Mesenchymal stem cell (in vitro differentiated cells and primary cell): Measurements from ENCODE around the gene ANO3.

Source experiments
- DNase-seq: peaks from one replicate; pipeline ENCODE4 v3.0.0-alpha.2; 2013
- H2AFZ ChIP-seq: one replicate; pipeline ENCODE4 v1.6.1; 2013; ENCODE audit warnings: low read depth, mild to moderate bottlenecking, control low read depth, inconsistent platforms, low read length, moderate library complexity
- H2AK5ac ChIP-seq: 2 replicates; pipeline ENCODE4 v1.6.1; 2013; ENCODE audit warnings: low read length, moderate library complexity, mild to moderate bottlenecking, inconsistent platforms; ENCODE audit not compliant: severe bottlenecking
- H2BK120ac ChIP-seq: one replicate; pipeline ENCODE4 v1.6.1; 2013; ENCODE audit warnings: low read depth, mild to moderate bottlenecking, inconsistent platforms, low read length, moderate library complexity
- H2BK12ac ChIP-seq, 2 experiments: one replicate each; pipeline ENCODE4 v1.6.1; 2013; ENCODE audit warnings: inconsistent platforms in 2 of 2, low read length in 2 of 2, mild to moderate bottlenecking in 2 of 2, moderate library complexity in 2 of 2, control low read depth in 1 of 2
- H2BK15ac ChIP-seq: one replicate; pipeline ENCODE4 v1.6.1; 2013; ENCODE audit warnings: mild to moderate bottlenecking, low read depth, inconsistent platforms; ENCODE audit not compliant: poor library complexity, severe bottlenecking
- H2BK5ac ChIP-seq: 2 replicates; pipeline ENCODE4 v1.6.1; 2013; ENCODE audit warnings: low read depth, mild to moderate bottlenecking, low read length, control low read depth, inconsistent platforms; ENCODE audit not compliant: poor library complexity, severe bottlenecking
- H3K14ac ChIP-seq, 2 experiments: one replicate each; pipeline ENCODE4 v1.6.1; 2013; ENCODE audit warnings: inconsistent platforms in 2 of 2, low read length in 2 of 2, control low read depth in 1 of 2, mild to moderate bottlenecking in 1 of 2, moderate library complexity in 1 of 2
- H3K18ac ChIP-seq, 2 experiments: one replicate each; pipeline ENCODE4 v1.6.1; 2013; ENCODE audit warnings: inconsistent platforms in 2 of 2, low read length in 2 of 2, control low read depth in 1 of 2, low read depth in 1 of 2, mild to moderate bottlenecking in 1 of 2
- H3K23ac ChIP-seq, 2 experiments: one replicate each; pipeline ENCODE4 v1.6.1; 2013; ENCODE audit warnings: inconsistent platforms in 2 of 2, low read length in 2 of 2, mild to moderate bottlenecking in 2 of 2, moderate library complexity in 2 of 2, control low read depth in 1 of 2
- H3K27ac ChIP-seq: 2 replicates; pipeline ENCODE4 v1.5.1; 2013; ENCODE audit warnings: mild to moderate bottlenecking, moderate library complexity, low read length, control low read depth, inconsistent platforms; ENCODE audit not compliant: poor library complexity, severe bottlenecking
- H3K27me3 ChIP-seq, 2 experiments: 2 replicates each; pipeline versions ENCODE4 v1.6.1 to v1.7.0; 2013; ENCODE audit warnings: low read length in 2 of 2, mild to moderate bottlenecking in 2 of 2, moderate library complexity in 2 of 2, control low read depth in 1 of 2, inconsistent platforms in 1 of 2; ENCODE audit not compliant: control insufficient read depth in 1 of 2, insufficient read depth in 1 of 2
- H3K36me3 ChIP-seq, 2 experiments: 2 replicates each; pipeline versions ENCODE4 v1.6.1 to v1.7.0; 2013; ENCODE audit warnings: low read length in 2 of 2, control low read depth in 1 of 2, inconsistent platforms in 1 of 2, low read depth in 1 of 2, mild to moderate bottlenecking in 1 of 2; ENCODE audit not compliant: insufficient read depth in 2 of 2, control insufficient read depth in 1 of 2
- H3K4ac ChIP-seq, 2 experiments: one replicate each; pipeline ENCODE4 v1.6.1; 2013; ENCODE audit warnings: inconsistent platforms in 2 of 2, low read length in 2 of 2, mild to moderate bottlenecking in 2 of 2, moderate library complexity in 2 of 2, control low read depth in 1 of 2, low read depth in 1 of 2
- H3K4me1 ChIP-seq: 2 replicates; pipeline ENCODE4 v1.6.1; 2013; ENCODE audit warnings: low read depth, low read length, control low read depth; ENCODE audit not compliant: control insufficient read depth, insufficient read depth
- H3K4me2 ChIP-seq: 2 replicates; pipeline ENCODE4 v1.6.1; 2013; ENCODE audit warnings: low read length, mild to moderate bottlenecking, inconsistent platforms; ENCODE audit not compliant: poor library complexity, severe bottlenecking
- H3K4me3 ChIP-seq, 2 experiments: 2 replicates each; pipeline versions ENCODE4 v1.5.1 to v1.7.0; 2013; ENCODE audit warnings: low read length in 2 of 2, mild to moderate bottlenecking in 2 of 2, control low read depth in 1 of 2, low read depth in 1 of 2; ENCODE audit not compliant: insufficient read depth in 1 of 2
- H3K79me1 ChIP-seq: replicated peaks from 2 replicates; pipeline ENCODE4 v1.6.1; 2013; ENCODE audit warnings: mild to moderate bottlenecking, control low read depth, low read length, inconsistent platforms; ENCODE audit not compliant: poor library complexity, severe bottlenecking
- H3K9ac ChIP-seq: 2 replicates; pipeline ENCODE4 v1.7.0; 2013; ENCODE audit warnings: mild to moderate bottlenecking, low read length, moderate library complexity
- H3K9me3 ChIP-seq: 2 replicates; pipeline ENCODE4 v1.7.0; 2013; ENCODE audit warnings: mild to moderate bottlenecking, low read length; ENCODE audit not compliant: control insufficient read depth
- H4K8ac ChIP-seq: one replicate; pipeline ENCODE4 v1.6.1; 2013; ENCODE audit warnings: inconsistent platforms, mild to moderate bottlenecking, low read length, moderate library complexity
- H4K91ac ChIP-seq: one replicate; pipeline ENCODE4 v1.6.1; 2013; ENCODE audit warnings: mild to moderate bottlenecking, low read length, inconsistent platforms
- WGBS: methylation state at CpG from one replicate; pipeline ENCODE4 v1.1.7; 2013; ENCODE audit warnings: mixed read lengths; 5-methylcytosine and 5-hydroxymethylcytosine counted together

The ANO3 gene

GRCh38 chr11:26704249-26704648 is 372.3 kb downstream of the ANO3 start:
- WGBS: 85% methylated on average over 1 of the region's 1 CpG
- H4K8ac ChIP-seq: no peak overlapping the region
- H2BK5ac ChIP-seq: no peak overlapping the region

GRCh38 chr11:26706181-26706580 is 374.3 kb downstream of the ANO3 start:
- no peaks in the 10 kb centered on the region for H3K4me1 ChIP-seq
- H3K23ac ChIP-seq: no peak overlapping the region
- no peak for DNase-seq

More at GRCh38 chr11:26704249-26704648, 372.3 kb downstream of the ANO3 start:
- Histone ChIP-seq H2AK5ac (no peak overlapping the region), H4K91ac (no peak overlapping the region), H3K9me3 (no peaks in the 10 kb centered on the region), H3K27ac (no peak overlapping the region), H2BK12ac (no peak overlapping the region), H3K27me3 (no peaks in the 10 kb centered on the region), H3K4ac (no peak overlapping the region), H3K4me1 (no peaks in the 10 kb centered on the region), H3K79me1 (no peaks in the 10 kb centered on the region), H3K18ac (no peak overlapping the region), H3K9ac (no peak overlapping the region), H3K4me3 (no peak overlapping the region), H3K4me2 (no peak overlapping the region), H3K23ac (no peak overlapping the region), H2BK120ac (no peak overlapping the region), H3K36me3 (no peaks in the 10 kb centered on the region), H2AFZ (no peak overlapping the region), H2BK15ac (no peak overlapping the region), H3K14ac (no peak overlapping the region)
- DNase-seq: peak; percentile 23

GRCh38 chr11:26708736-26709456 is 377.0 kb downstream of the ANO3 start:
- Histone ChIP-seq H3K14ac (no peak overlapping the region), H2AK5ac (no peak overlapping the region), H3K9me3 (no peaks in the 10 kb centered on the region), H3K27me3 (peaks cover 0 to 4% of the 10 kb centered on the region in 2 experiments), H2BK12ac (no peak overlapping the region), H3K4me2 (no peak overlapping the region), H2BK15ac (no peak overlapping the region), H4K8ac (no peak overlapping the region), H3K79me1 (no peaks in the 10 kb centered on the region), H3K9ac (no peak overlapping the region), H3K18ac (no peak overlapping the region), H2AFZ (no peak overlapping the region), H2BK120ac (no peak overlapping the region), H2BK5ac (no peak overlapping the region), H3K23ac (no peak overlapping the region), H4K91ac (no peak overlapping the region), H3K36me3 (no peaks in the 10 kb centered on the region), H3K4ac (no peak overlapping the region), H3K4me3 (no peak overlapping the region), H3K27ac (no peak overlapping the region), H3K4me1 (no peaks in the 10 kb centered on the region)
- DNase-seq: no peak
- no CpG with 5 or more reads among the region's 2 CpGs for WGBS

More at GRCh38 chr11:26706181-26706580, 374.3 kb downstream of the ANO3 start:
- Histone ChIP-seq H2BK5ac (no peak overlapping the region), H2BK120ac (no peak overlapping the region), H3K9ac (no peak overlapping the region), H4K91ac (no peak overlapping the region), H3K27ac (no peak overlapping the region), H4K8ac (no peak overlapping the region), H3K4me3 (no peak overlapping the region), H3K36me3 (no peaks in the 10 kb centered on the region), H3K79me1 (no peaks in the 10 kb centered on the region), H2BK12ac (no peak overlapping the region), H2BK15ac (no peak overlapping the region), H3K4ac (no peak overlapping the region), H2AK5ac (no peak overlapping the region), H3K4me2 (no peak overlapping the region), H3K9me3 (no peaks in the 10 kb centered on the region), H3K14ac (no peak overlapping the region), H3K27me3 (no peaks in the 10 kb centered on the region), H2AFZ (no peak overlapping the region), H3K18ac (no peak overlapping the region)
- 92% methylated on average over 1 of the region's 1 CpG for WGBS

GRCh38 chr11:26710489-26710888 is 378.6 kb downstream of the ANO3 start:
- H4K8ac ChIP-seq: no peak overlapping the region
- H2BK12ac ChIP-seq: no peak overlapping the region
- H3K23ac ChIP-seq: no peak overlapping the region
- no peak overlapping the region for H2BK5ac ChIP-seq
- H3K4me3 ChIP-seq: no peak overlapping the region
- no peak overlapping the region for H3K4ac ChIP-seq
- H3K9ac ChIP-seq: no peak overlapping the region
- H2AK5ac ChIP-seq: no peak overlapping the region
- DNase-seq: no peak
- peaks cover 0 to 4% of the 10 kb centered on the region in 2 experiments for H3K27me3 ChIP-seq
- H3K27ac ChIP-seq: no peak overlapping the region
- H2AFZ ChIP-seq: no peak overlapping the region
- H3K14ac ChIP-seq: no peak overlapping the region
- no peaks in the 10 kb centered on the region for H3K9me3 ChIP-seq
- no peak overlapping the region for H2BK120ac ChIP-seq
- H2BK15ac ChIP-seq: no peak overlapping the region
- no peaks in the 10 kb centered on the region for H3K79me1 ChIP-seq
- H3K4me1 ChIP-seq: no peaks in the 10 kb centered on the region
- H3K4me2 ChIP-seq: no peak overlapping the region
- no CpG with 5 or more reads among the region's 2 CpGs for WGBS
- no peaks in the 10 kb centered on the region for H3K36me3 ChIP-seq
- H3K18ac ChIP-seq: no peak overlapping the region
- H4K91ac ChIP-seq: no peak overlapping the region
